Measurements from ENCODE around the gene PLCH1. TPM values are rescaled to one million over a fixed set of nuclear protein-coding genes. Genes with fewer than 3 reads are reported as not detected.

The PLCH1 gene
- total RNA-seq, 1 donor from 2014 or later: 0.16 TPM

GRCh38 chr3:155741101-155741500 is 3.8 kb downstream of the PLCH1 start:
- Mint-ChIP-seq H3K27me3 (ENCODE audit: insufficient read depth) (peaks cover 53% of the 10 kb centered on the region), H3K4me1 (ENCODE audit: low read depth) (peaks cover 11% of the 10 kb centered on the region), H3K9me3 (no peaks in the 10 kb centered on the region), H3K4me3 (no peak overlapping the region), H3K36me3 (ENCODE audit: low read depth) (no peaks in the 10 kb centered on the region), H3K27ac (no peak overlapping the region)
- DNase-seq (ENCODE audit: low spot score): no peak
- intact Hi-C loops (cut with micrococcal nuclease): loop anchor here (5.0 kb wide), 1 partner anchor 66 kb away; the partner anchor contains the start of gene C3orf33

GRCh38 chr3:155739154-155739553 is 5.7 kb downstream of the PLCH1 start:
- intact Hi-C loops (cut with micrococcal nuclease): no loop called here
- Mint-ChIP-seq H3K4me3 (no peak overlapping the region), H3K36me3 (ENCODE audit: low read depth) (no peaks in the 10 kb centered on the region), H3K27ac (no peak overlapping the region), H3K27me3 (ENCODE audit: insufficient read depth) (peaks cover 40% of the 10 kb centered on the region), H3K9me3 (no peaks in the 10 kb centered on the region), H3K4me1 (ENCODE audit: low read depth) (peaks cover under 1% of the 10 kb centered on the region)
- DNase-seq (ENCODE audit: low spot score): no peak

GRCh38 chr3:155738580-155739076 is 6.2 kb downstream of the PLCH1 start:
- no peaks in the 10 kb centered on the region for H3K36me3 Mint-ChIP-seq (ENCODE audit: low read depth)
- H3K4me3 Mint-ChIP-seq: no peak overlapping the region
- H3K4me1 Mint-ChIP-seq (ENCODE audit: low read depth): no peaks in the 10 kb centered on the region
- DNase-seq (ENCODE audit: low spot score): no peak
- no peak overlapping the region for H3K27ac Mint-ChIP-seq
- intact Hi-C loops (cut with micrococcal nuclease): no loop called here
- no peaks in the 10 kb centered on the region for H3K9me3 Mint-ChIP-seq
- peaks cover 37% of the 10 kb centered on the region for H3K27me3 Mint-ChIP-seq (ENCODE audit: insufficient read depth)

GRCh38 chr3:155737844-155738460 is 6.9 kb downstream of the PLCH1 start:
- intact Hi-C loops (cut with micrococcal nuclease): no loop called here
- Mint-ChIP-seq H3K36me3 (ENCODE audit: low read depth) (no peaks in the 10 kb centered on the region), H3K4me1 (ENCODE audit: low read depth) (no peaks in the 10 kb centered on the region), H3K27ac (no peak overlapping the region), H3K9me3 (no peaks in the 10 kb centered on the region), H3K27me3 (ENCODE audit: insufficient read depth) (peaks cover 33% of the 10 kb centered on the region), H3K4me3 (no peak overlapping the region)
- no peak for DNase-seq (ENCODE audit: low spot score)

- Mint-ChIP-seq H3K27ac (no peak overlapping the region), H3K9me3 (no peaks in the 10 kb centered on the region), H3K4me1 (ENCODE audit: low read depth) (no peaks in the 10 kb centered on the region), H3K36me3 (ENCODE audit: low read depth) (no peaks in the 10 kb centered on the region), H3K27me3 (ENCODE audit: insufficient read depth) (peaks cover 20% of the 10 kb centered on the region), H3K4me3 (no peak overlapping the region)
- intact Hi-C loops (cut with micrococcal nuclease): no loop called here
- DNase-seq (ENCODE audit: low spot score): no peak
Observed at GRCh38 chr3:155736381-155736780, 8.5 kb downstream of the PLCH1 start.

- Mint-ChIP-seq H3K9me3 (no peaks in the 10 kb centered on the region), H3K4me3 (no peak overlapping the region), H3K4me1 (ENCODE audit: low read depth) (no peaks in the 10 kb centered on the region), H3K27me3 (ENCODE audit: insufficient read depth) (peaks cover 10% of the 10 kb centered on the region), H3K27ac (no peak overlapping the region), H3K36me3 (ENCODE audit: low read depth) (no peaks in the 10 kb centered on the region)
- DNase-seq (ENCODE audit: low spot score): no peak
- intact Hi-C loops (cut with micrococcal nuclease): no loop called here
Observed at GRCh38 chr3:155730843-155731242, 14.0 kb downstream of the PLCH1 start.

GRCh38 chr3:155727836-155728235 is 17.0 kb downstream of the PLCH1 start:
- Mint-ChIP-seq H3K36me3 (ENCODE audit: low read depth) (no peaks in the 10 kb centered on the region), H3K27ac (no peak overlapping the region), H3K4me3 (no peak overlapping the region), H3K9me3 (no peaks in the 10 kb centered on the region), H3K27me3 (ENCODE audit: insufficient read depth) (peaks cover 3% of the 10 kb centered on the region), H3K4me1 (ENCODE audit: low read depth) (no peaks in the 10 kb centered on the region)
- DNase-seq (ENCODE audit: low spot score): no peak
- intact Hi-C loops (cut with micrococcal nuclease): no loop called here

- H3K9me3 Mint-ChIP-seq: peaks cover 8% of the 10 kb centered on the region
Observed at GRCh38 chr3:155714295-155714718, 30.6 kb downstream of the PLCH1 start.

GRCh38 chr3:155712008-155712407 is 32.9 kb downstream of the PLCH1 start:
- intact Hi-C loops (cut with micrococcal nuclease): no loop called here
- Mint-ChIP-seq H3K36me3 (ENCODE audit: low read depth) (no peaks in the 10 kb centered on the region), H3K27ac (no peak overlapping the region)

More at GRCh38 chr3:155714295-155714718, 30.6 kb downstream of the PLCH1 start:
- Mint-ChIP-seq H3K36me3 (ENCODE audit: low read depth) (no peaks in the 10 kb centered on the region), H3K27ac (no peak overlapping the region), H3K4me1 (ENCODE audit: low read depth) (no peaks in the 10 kb centered on the region), H3K27me3 (ENCODE audit: insufficient read depth) (no peaks in the 10 kb centered on the region), H3K4me3 (no peak overlapping the region)
- no peak for DNase-seq (ENCODE audit: low spot score)
- intact Hi-C loops (cut with micrococcal nuclease): no loop called here

GRCh38 chr3:155704771-155705559 is 39.9 kb downstream of the PLCH1 start:
- no peaks in the 10 kb centered on the region for H3K4me1 Mint-ChIP-seq (ENCODE audit: low read depth)
- peaks cover 17% of the 10 kb centered on the region for H3K27me3 Mint-ChIP-seq (ENCODE audit: insufficient read depth)
- H3K4me3 Mint-ChIP-seq: no peak overlapping the region
- intact Hi-C loops (cut with micrococcal nuclease): loop anchor here (10.0 kb wide), 1 partner anchor 950 kb away; no protein-coding TSS in a partner anchor
- H3K9me3 Mint-ChIP-seq: no peaks in the 10 kb centered on the region
- DNase-seq (ENCODE audit: low spot score): no peak
- H3K36me3 Mint-ChIP-seq (ENCODE audit: low read depth): no peaks in the 10 kb centered on the region
- no peak overlapping the region for H3K27ac Mint-ChIP-seq

More at GRCh38 chr3:155712008-155712407, 32.9 kb downstream of the PLCH1 start:
- no peaks in the 10 kb centered on the region for H3K27me3 Mint-ChIP-seq (ENCODE audit: insufficient read depth)
- no peaks in the 10 kb centered on the region for H3K4me1 Mint-ChIP-seq (ENCODE audit: low read depth)
- DNase-seq (ENCODE audit: low spot score): no peak
- no peaks in the 10 kb centered on the region for H3K9me3 Mint-ChIP-seq
- no peak overlapping the region for H3K4me3 Mint-ChIP-seq

GRCh38 chr3:155704061-155704460 is 40.8 kb downstream of the PLCH1 start:
- intact Hi-C loops (cut with micrococcal nuclease): loop anchor here (10.0 kb wide), 1 partner anchor 949 kb away; no protein-coding TSS in a partner anchor
- H3K36me3 Mint-ChIP-seq (ENCODE audit: low read depth): no peaks in the 10 kb centered on the region
- H3K4me1 Mint-ChIP-seq (ENCODE audit: low read depth): no peaks in the 10 kb centered on the region
- no peak overlapping the region for H3K4me3 Mint-ChIP-seq
- H3K27me3 Mint-ChIP-seq (ENCODE audit: insufficient read depth): peaks cover 17% of the 10 kb centered on the region
- DNase-seq (ENCODE audit: low spot score): no peak
- H3K9me3 Mint-ChIP-seq: no peaks in the 10 kb centered on the region
- H3K27ac Mint-ChIP-seq: no peak overlapping the region

GRCh38 chr3:155702745-155703591 is 41.9 kb downstream of the PLCH1 start:
- Mint-ChIP-seq H3K36me3 (ENCODE audit: low read depth) (no peaks in the 10 kb centered on the region), H3K4me1 (ENCODE audit: low read depth) (no peaks in the 10 kb centered on the region), H3K27ac (no peak overlapping the region), H3K9me3 (no peaks in the 10 kb centered on the region), H3K4me3 (no peak overlapping the region), H3K27me3 (ENCODE audit: insufficient read depth) (peaks cover 17% of the 10 kb centered on the region)
- intact Hi-C loops (cut with micrococcal nuclease): loop anchor here (1.0 to 10.0 kb wide), 3 partner anchors 321 to 948 kb away; no protein-coding TSS in a partner anchor
- no peak for DNase-seq (ENCODE audit: low spot score)
